ENCODE results near the gene PSMD10. TPM values are rescaled to one million over a fixed set of nuclear protein-coding genes. Genes with fewer than 3 reads are reported as not detected.
A peak's percentile ranks its signal among the peaks of the same experiment; 100 is the strongest.

PSMD10 gene
- total RNA-seq, 3 donors from 2014 or later (not counting 1 experiment from before 2014, with no cell fraction given): 15.9 to 21.4 (median 16.1) TPM

- H3K4me1 Mint-ChIP-seq: peaks cover 0 to 16% of the 10 kb centered on the region in 2 donors
- H3K4me3 Mint-ChIP-seq: no peak overlapping the region
- Histone ChIP-seq H3K27me3 (ENCODE audit: control insufficient read depth, insufficient read depth, low read length) (no peaks in the 10 kb centered on the region), H3K4me1 (ENCODE audit: control insufficient read depth, insufficient read depth, low read length) (no peaks in the 10 kb centered on the region), H3K4me3 (ENCODE audit: low read length) (no peak overlapping the region), H3K36me3 (ENCODE audit: control insufficient read depth, insufficient read depth, low read length) (no peaks in the 10 kb centered on the region), H3K27ac (ENCODE audit: low read length) (no peak overlapping the region), H3K9me3 (ENCODE audit: control insufficient read depth, insufficient read depth, low read length) (no peaks in the 10 kb centered on the region)
- no peak overlapping the region for H3K27ac Mint-ChIP-seq
- no peak for TF ChIP-seq CTCF (IDR thresholded peaks at IDR 0.05)
- ATAC-seq: no peak
- H3K9me3 Mint-ChIP-seq: no peaks in the 10 kb centered on the region
- no peaks in the 10 kb centered on the region for H3K36me3 Mint-ChIP-seq
- no peak for DNase-seq
- H3K27me3 Mint-ChIP-seq (ENCODE audit: low read depth in 2 of 2): no peaks in the 10 kb centered on the region
- intact Hi-C loops (cut with micrococcal nuclease): no loop called here
- 85% methylated on average over 3 of the region's 3 CpGs for WGBS (ENCODE audit: insufficient coverage)
Measured at GRCh38 chrX:108121291-108121690, 29.9 kb upstream of the PSMD10 start.

GRCh38 chrX:108117988-108118387 is 26.6 kb upstream of the PSMD10 start:
- Mint-ChIP-seq H3K27me3 (ENCODE audit: low read depth in 2 of 2) (no peaks in the 10 kb centered on the region), H3K9me3 (no peaks in the 10 kb centered on the region), H3K36me3 (no peaks in the 10 kb centered on the region), H3K4me3 (no peak overlapping the region), H3K27ac (no peak overlapping the region), H3K4me1 (peaks cover 0 to 16% of the 10 kb centered on the region in 2 donors)
- Histone ChIP-seq H3K4me1 (ENCODE audit: control insufficient read depth, insufficient read depth, low read length) (no peaks in the 10 kb centered on the region), H3K9me3 (ENCODE audit: control insufficient read depth, insufficient read depth, low read length) (no peaks in the 10 kb centered on the region), H3K27ac (ENCODE audit: low read length) (no peak overlapping the region), H3K4me3 (ENCODE audit: low read length) (no peak overlapping the region), H3K27me3 (ENCODE audit: control insufficient read depth, insufficient read depth, low read length) (no peaks in the 10 kb centered on the region), H3K36me3 (ENCODE audit: control insufficient read depth, insufficient read depth, low read length) (no peaks in the 10 kb centered on the region)
- TF ChIP-seq CTCF (IDR thresholded peaks at IDR 0.05): no peak
- intact Hi-C loops (cut with micrococcal nuclease): no loop called here
- WGBS (ENCODE audit: insufficient coverage): 83% methylated on average over 1 of the region's 3 CpGs
- no peak for ATAC-seq
- no peak for DNase-seq

GRCh38 chrX:108114541-108114940 is 23.2 kb upstream of the PSMD10 start:
- H3K36me3 ChIP-seq (ENCODE audit: control insufficient read depth, insufficient read depth, low read length): no peaks in the 10 kb centered on the region
- DNase-seq (no peak), ATAC-seq (no peak)
- H3K4me3 ChIP-seq (ENCODE audit: low read length): no peak overlapping the region
- Mint-ChIP-seq H3K27me3 (ENCODE audit: low read depth in 2 of 2) (no peaks in the 10 kb centered on the region), H3K9me3 (no peaks in the 10 kb centered on the region), H3K36me3 (no peaks in the 10 kb centered on the region), H3K4me3 (no peak overlapping the region), H3K4me1 (peaks cover 0 to 6% of the 10 kb centered on the region in 2 donors), H3K27ac (no peak overlapping the region)
- intact Hi-C loops (cut with micrococcal nuclease): no loop called here
- H3K4me1 ChIP-seq (ENCODE audit: control insufficient read depth, insufficient read depth, low read length): no peaks in the 10 kb centered on the region
- H3K27me3 ChIP-seq (ENCODE audit: control insufficient read depth, insufficient read depth, low read length): no peaks in the 10 kb centered on the region
- no peak for TF ChIP-seq CTCF (IDR thresholded peaks at IDR 0.05)
- H3K9me3 ChIP-seq (ENCODE audit: control insufficient read depth, insufficient read depth, low read length): no peaks in the 10 kb centered on the region
- no peak overlapping the region for H3K27ac ChIP-seq (ENCODE audit: low read length)

GRCh38 chrX:108105473-108105872 is 14.1 kb upstream of the PSMD10 start:
- H3K4me3 ChIP-seq (ENCODE audit: low read length): no peak overlapping the region
- H3K4me3 Mint-ChIP-seq: no peak overlapping the region
- no peak for ATAC-seq
- H3K9me3 ChIP-seq (ENCODE audit: control insufficient read depth, insufficient read depth, low read length): no peaks in the 10 kb centered on the region
- H3K27ac Mint-ChIP-seq: peak overlapping the region in 1 of 2 donors; percentile 29
- no peak overlapping the region for H3K27ac ChIP-seq (ENCODE audit: low read length)
- H3K4me1 Mint-ChIP-seq: peaks cover 0 to 16% of the 10 kb centered on the region in 2 donors
- intact Hi-C loops (cut with micrococcal nuclease): no loop called here
- H3K9me3 Mint-ChIP-seq: no peaks in the 10 kb centered on the region
- no peaks in the 10 kb centered on the region for H3K27me3 ChIP-seq (ENCODE audit: control insufficient read depth, insufficient read depth, low read length)
- TF ChIP-seq CTCF (IDR thresholded peaks at IDR 0.05): no peak
- no peaks in the 10 kb centered on the region for H3K36me3 Mint-ChIP-seq
- no peaks in the 10 kb centered on the region for H3K36me3 ChIP-seq (ENCODE audit: control insufficient read depth, insufficient read depth, low read length)
- H3K4me1 ChIP-seq (ENCODE audit: control insufficient read depth, insufficient read depth, low read length): no peaks in the 10 kb centered on the region
- no peaks in the 10 kb centered on the region for H3K27me3 Mint-ChIP-seq (ENCODE audit: low read depth in 2 of 2)
- DNase-seq: no peak
